Natural killer cell (primary cell): ENCODE results near the gene FGFRL1. TPM values are rescaled to one million over a fixed set of nuclear protein-coding genes. Genes with fewer than 3 reads are reported as not detected.
A peak's percentile ranks its signal among the peaks of the same experiment; 100 is the strongest.

Experiments used
- ATAC-seq, 3 donors: fragments of 150-1000 bp in 2 of 3; fragments of 200-7000 bp in 1 of 3; cut with Tn5 transposase; 1 replicate in 1 of 3; 2 replicates in 2 of 3; pipeline ENCODE4 v1.10.0; 2021; ENCODE audit warnings: mild to moderate bottlenecking in 2 of 3, moderate library complexity in 2 of 3
- DNase-seq, 2 donors: peaks; one replicate each; pipeline versions ENCODE4 v3.0.0 to v3.0.0-alpha.2; 2013 to 2021; ENCODE audit warnings: mixed read lengths in 1 of 2
- H3K27ac ChIP-seq: one replicate; pipeline ENCODE4 v1.5.1; 2013; ENCODE audit warnings: mild to moderate bottlenecking, low read length
- H3K27me3 ChIP-seq: one replicate; pipeline ENCODE4 v1.6.1; 2013; ENCODE audit warnings: low read length; ENCODE audit not compliant: control insufficient read depth, insufficient read depth
- H3K36me3 ChIP-seq: one replicate; pipeline ENCODE4 v1.6.1; 2013; ENCODE audit warnings: low read length; ENCODE audit not compliant: control insufficient read depth, insufficient read depth
- H3K4me1 ChIP-seq: one replicate; pipeline ENCODE4 v1.6.1; 2013; ENCODE audit warnings: low read length; ENCODE audit not compliant: control insufficient read depth, insufficient read depth
- H3K4me3 ChIP-seq: one replicate; pipeline ENCODE4 v1.5.1; 2013; ENCODE audit warnings: low read length
- H3K9me3 ChIP-seq: one replicate; pipeline ENCODE4 v1.6.1; 2013; ENCODE audit warnings: low read length; ENCODE audit not compliant: control insufficient read depth, insufficient read depth
- H3K27ac Mint-ChIP-seq, 2 donors: one replicate each; pipeline ENCODE4 v1.8.0; 2022; ENCODE audit warnings: mild to moderate bottlenecking in 2 of 2, mixed read lengths in 2 of 2, moderate library complexity in 1 of 2
- H3K27me3 Mint-ChIP-seq, 2 donors: one replicate each; pipeline ENCODE4 v1.8.0; 2022; ENCODE audit warnings: low read depth in 2 of 2, mixed read lengths in 2 of 2
- H3K36me3 Mint-ChIP-seq: one replicate; pipeline ENCODE4 v1.8.0; 2022; ENCODE audit warnings: mixed read lengths
- H3K4me1 Mint-ChIP-seq, 2 donors: one replicate each; pipeline ENCODE4 v1.8.0; 2022; ENCODE audit warnings: mixed read lengths in 2 of 2
- H3K4me3 Mint-ChIP-seq: one replicate; pipeline ENCODE4 v1.8.0; 2022; ENCODE audit warnings: mild to moderate bottlenecking, moderate library complexity, mixed read lengths
- H3K9me3 Mint-ChIP-seq, 2 donors: one replicate each; pipeline ENCODE4 v1.8.0; 2022; ENCODE audit warnings: mixed read lengths in 2 of 2
- WGBS: methylation state at CpG from one replicate; pipeline ENCODE4 v1.1.7; 2013; ENCODE audit warnings: missing lambda C conversion rate; ENCODE audit not compliant: insufficient coverage; 5-methylcytosine and 5-hydroxymethylcytosine counted together
- intact Hi-C: fragments of 100-400 bp; cut with micrococcal nuclease; formaldehyde crosslinking; loops from one replicate; pipeline ENCODE4 v1.14.2; 2022
- total RNA-seq, 4 donors: library from RNA; stranded (reverse); fragments of 120-200 nt in 1 of 4; gene quantifications; one replicate each; pipeline versions ENCODE4 v1.2.3 to v1.2.4, GENCODE V29; 2013 to 2022
- TF ChIP-seq, protein P1 (sequence below): fragments of 200-600 bp; IDR thresholded peaks from one replicate; pipeline ENCODE4 v1.8.0; 2022; ENCODE audit warnings: antibody characterized with exemption

FGFRL1 gene
- total RNA-seq, 3 donors from 2014 or later (not counting 1 experiment from before 2014, with no cell fraction given): 28.0 to 39.8 (median 32.5) TPM

DNA sequence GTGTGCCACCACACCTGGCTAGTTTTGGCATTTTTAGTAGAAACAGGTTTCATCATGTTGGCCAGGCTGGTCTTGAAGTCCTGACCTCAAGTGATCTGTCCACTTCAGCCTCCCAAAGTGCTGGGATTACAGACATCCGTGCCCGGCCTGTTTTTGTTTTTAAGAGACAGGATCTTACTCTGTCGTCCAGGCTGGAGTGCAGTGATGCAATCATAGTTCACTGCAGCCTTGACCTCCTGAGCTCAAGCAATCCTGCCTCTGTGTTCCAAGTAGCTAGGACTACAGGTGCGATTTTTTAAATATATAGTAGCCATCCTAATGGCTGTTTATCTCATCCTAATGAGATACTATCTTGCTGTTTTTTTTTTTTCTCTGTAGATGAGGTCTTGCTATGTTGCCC lies 54.3 kb downstream of the FGFRL1 start:
- H3K4me1 ChIP-seq: no peaks in the 10 kb centered on the region
- ATAC-seq (no peak), DNase-seq (no peak)
- H3K27me3 ChIP-seq: no peaks in the 10 kb centered on the region
- WGBS: 51% methylated on average over 3 of the region's 4 CpGs
- no peak overlapping the region for H3K4me3 ChIP-seq
- intact Hi-C loops: no loop called here
- H3K4me3 Mint-ChIP-seq: no peak overlapping the region
- no peak overlapping the region for H3K27ac ChIP-seq
- H3K9me3 ChIP-seq: no peaks in the 10 kb centered on the region
- H3K27ac Mint-ChIP-seq: no peak overlapping the region
- H3K36me3 Mint-ChIP-seq: no peaks in the 10 kb centered on the region
- TF ChIP-seq, protein P1, sequence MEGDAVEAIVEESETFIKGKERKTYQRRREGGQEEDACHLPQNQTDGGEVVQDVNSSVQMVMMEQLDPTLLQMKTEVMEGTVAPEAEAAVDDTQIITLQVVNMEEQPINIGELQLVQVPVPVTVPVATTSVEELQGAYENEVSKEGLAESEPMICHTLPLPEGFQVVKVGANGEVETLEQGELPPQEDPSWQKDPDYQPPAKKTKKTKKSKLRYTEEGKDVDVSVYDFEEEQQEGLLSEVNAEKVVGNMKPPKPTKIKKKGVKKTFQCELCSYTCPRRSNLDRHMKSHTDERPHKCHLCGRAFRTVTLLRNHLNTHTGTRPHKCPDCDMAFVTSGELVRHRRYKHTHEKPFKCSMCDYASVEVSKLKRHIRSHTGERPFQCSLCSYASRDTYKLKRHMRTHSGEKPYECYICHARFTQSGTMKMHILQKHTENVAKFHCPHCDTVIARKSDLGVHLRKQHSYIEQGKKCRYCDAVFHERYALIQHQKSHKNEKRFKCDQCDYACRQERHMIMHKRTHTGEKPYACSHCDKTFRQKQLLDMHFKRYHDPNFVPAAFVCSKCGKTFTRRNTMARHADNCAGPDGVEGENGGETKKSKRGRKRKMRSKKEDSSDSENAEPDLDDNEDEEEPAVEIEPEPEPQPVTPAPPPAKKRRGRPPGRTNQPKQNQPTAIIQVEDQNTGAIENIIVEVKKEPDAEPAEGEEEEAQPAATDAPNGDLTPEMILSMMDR: no peak
- H3K4me1 Mint-ChIP-seq: no peaks in the 10 kb centered on the region
- H3K27me3 Mint-ChIP-seq: peaks cover 51 to 63% of the 10 kb centered on the region in 2 donors
- no peaks in the 10 kb centered on the region for H3K36me3 ChIP-seq
- H3K9me3 Mint-ChIP-seq: no peaks in the 10 kb centered on the region

DNA sequence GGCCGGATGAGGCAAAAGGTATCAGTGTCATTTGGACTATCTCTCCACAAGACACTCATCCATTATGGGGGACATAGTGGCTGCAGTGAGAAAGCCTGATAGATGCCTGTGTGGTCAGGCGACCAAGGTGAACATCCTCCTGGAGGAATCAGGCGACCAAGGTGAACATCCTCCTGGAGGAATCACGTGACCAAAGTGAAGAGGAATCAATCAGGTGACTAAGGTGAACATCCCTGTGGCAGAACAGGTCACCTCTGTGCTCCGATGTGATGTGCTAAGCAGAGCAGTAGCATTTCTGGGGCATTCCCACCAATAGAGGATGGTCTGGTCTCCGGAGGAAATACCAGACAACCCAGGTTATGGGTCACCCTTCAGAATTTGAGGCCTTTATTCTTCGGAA lies 58.0 kb downstream of the FGFRL1 start:
- Histone ChIP-seq H3K4me3 (no peak overlapping the region), H3K27me3 (no peaks in the 10 kb centered on the region), H3K4me1 (no peaks in the 10 kb centered on the region), H3K36me3 (no peaks in the 10 kb centered on the region), H3K9me3 (no peaks in the 10 kb centered on the region), H3K27ac (no peak overlapping the region)
- intact Hi-C loops: no loop called here
- 89% methylated on average over 6 of the region's 7 CpGs for WGBS
- no peaks in the 10 kb centered on the region for H3K36me3 Mint-ChIP-seq
- no peaks in the 10 kb centered on the region for H3K9me3 Mint-ChIP-seq
- no peak for ATAC-seq
- peaks cover 9 to 10% of the 10 kb centered on the region in 2 donors for H3K4me1 Mint-ChIP-seq
- peaks cover 44 to 59% of the 10 kb centered on the region in 2 donors for H3K27me3 Mint-ChIP-seq
- H3K4me3 Mint-ChIP-seq: no peak overlapping the region
- no peak for DNase-seq
- H3K27ac Mint-ChIP-seq: no peak overlapping the region
- TF ChIP-seq, protein P1: no peak

DNA sequence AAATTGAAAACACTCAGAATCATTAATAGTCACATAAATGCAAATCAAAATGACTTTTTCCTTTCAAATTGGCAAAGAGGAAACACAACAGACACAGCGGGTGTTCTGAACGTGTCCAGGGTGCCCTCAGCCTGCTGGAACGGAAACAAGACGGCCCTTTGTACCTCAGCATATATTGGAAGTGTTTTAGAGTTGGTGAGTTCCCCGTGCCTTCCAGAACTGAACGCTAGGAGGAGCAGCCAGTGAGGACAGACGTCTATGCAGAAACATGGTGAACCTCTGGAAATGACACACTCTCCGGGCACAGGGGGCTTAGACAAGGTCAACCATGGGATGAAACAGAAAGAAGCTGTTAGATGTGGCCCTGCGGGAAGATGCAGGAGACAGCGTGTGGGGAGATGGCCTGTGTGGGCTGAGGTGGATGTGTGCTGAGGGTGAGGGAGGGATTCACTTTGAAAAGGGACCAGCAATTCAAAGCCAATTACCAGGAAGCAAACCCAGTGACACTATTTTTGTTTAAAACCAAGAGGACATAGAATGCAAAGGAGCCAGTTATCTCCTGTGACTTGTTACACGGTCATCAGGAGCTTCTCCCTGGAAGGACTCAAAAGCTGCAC lies 61.5 kb downstream of the FGFRL1 start:
- H3K36me3 ChIP-seq: no peaks in the 10 kb centered on the region
- DNase-seq (peak in 1 of 2 donors; percentile 74), ATAC-seq (peak; percentile 69 to 91 (median 91))
- no peaks in the 10 kb centered on the region for H3K9me3 ChIP-seq
- peaks cover 9 to 12% of the 10 kb centered on the region in 2 donors for H3K4me1 Mint-ChIP-seq
- no peak overlapping the region for H3K4me3 ChIP-seq
- WGBS: 24% methylated on average over 11 of the region's 11 CpGs
- no peaks in the 10 kb centered on the region for H3K27me3 ChIP-seq
- H3K27ac Mint-ChIP-seq: peak overlapping the region in 1 of 2 donors; percentile 36
- H3K9me3 Mint-ChIP-seq: no peaks in the 10 kb centered on the region
- H3K36me3 Mint-ChIP-seq: no peaks in the 10 kb centered on the region
- H3K4me3 Mint-ChIP-seq: no peak overlapping the region
- H3K4me1 ChIP-seq: no peaks in the 10 kb centered on the region
- H3K27me3 Mint-ChIP-seq: peaks cover 27 to 38% of the 10 kb centered on the region in 2 donors
- TF ChIP-seq, protein P1: peak; percentile 45
- intact Hi-C loops: no loop called here
- H3K27ac ChIP-seq: no peak overlapping the region

DNA sequence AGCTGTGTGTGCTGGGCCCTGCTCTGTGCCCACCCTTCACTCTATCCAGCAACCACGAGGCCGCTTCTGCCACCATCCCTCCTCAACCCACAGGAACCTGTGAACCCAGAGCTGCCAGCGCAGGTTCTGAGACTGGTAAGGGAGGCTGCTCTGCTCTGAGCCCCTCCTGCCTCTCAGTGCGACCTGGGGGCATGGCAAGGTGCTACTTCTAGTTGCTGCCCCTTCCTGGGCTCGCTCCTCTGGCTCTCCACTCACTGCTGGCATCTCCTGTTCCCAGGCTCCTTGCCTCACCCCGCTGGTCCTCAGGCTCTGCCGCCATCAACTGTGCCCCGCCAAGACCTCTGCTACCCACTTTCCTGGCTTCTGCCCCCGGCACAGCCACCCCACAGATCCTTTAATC lies 62.7 kb downstream of the FGFRL1 start:
- Mint-ChIP-seq H3K4me3 (no peak overlapping the region), H3K9me3 (no peaks in the 10 kb centered on the region), H3K4me1 (peaks cover 9 to 12% of the 10 kb centered on the region in 2 donors), H3K27me3 (peaks cover 22 to 37% of the 10 kb centered on the region in 2 donors), H3K36me3 (no peaks in the 10 kb centered on the region), H3K27ac (no peak overlapping the region)
- Histone ChIP-seq H3K9me3 (no peaks in the 10 kb centered on the region), H3K27ac (no peak overlapping the region), H3K27me3 (no peaks in the 10 kb centered on the region), H3K4me1 (no peaks in the 10 kb centered on the region), H3K36me3 (no peaks in the 10 kb centered on the region), H3K4me3 (no peak overlapping the region)
- TF ChIP-seq, protein P1: no peak
- 76% methylated on average over 9 of the region's 9 CpGs for WGBS
- ATAC-seq: peak in 1 of 3 donors; percentile 30
- no peak for DNase-seq
- intact Hi-C loops: no loop called here
